NCI-H187 (cell line): ENCODE results near the gene CLCA2.
"Not testable (repeated sequence)": the region's sequence is repeated elsewhere in the genome, so short reads cannot be mapped to it uniquely, and the experiment has no call there.

Source experiments
- DNase-seq, 2 experiments: peaks; one replicate each; lab custom pipeline; 2025; lab: John Stamatoyannopoulos, UW

CLCA2 gene

GRCh38 chr1:86477682-86478081 is 53.7 kb downstream of the CLCA2 start:
- no peak for DNase-seq

GRCh38 chr1:86478416-86479156 is 54.6 kb downstream of the CLCA2 start:
- no peak for DNase-seq

GRCh38 chr1:86481966-86482365 is 58.0 kb downstream of the CLCA2 start:
- DNase-seq = no peak

- DNase-seq = no peak
These were observed 63.3 kb downstream of the CLCA2 start for GRCh38 chr1:86487131-86487810.

GRCh38 chr1:86487811-86488141 is 63.8 kb downstream of the CLCA2 start:
- no peak for DNase-seq

GRCh38 chr1:86489242-86489878 is 65.4 kb downstream of the CLCA2 start:
- DNase-seq = no peak

GRCh38 chr1:86491171-86491950 is 67.4 kb downstream of the CLCA2 start:
- DNase-seq = no peak

- no peak for DNase-seq
These were observed 74.3 kb downstream of the CLCA2 start for GRCh38 chr1:86498281-86498680.

- DNase-seq = peak in 1 of 2 experiments; percentile 23
These were observed 76.1 kb downstream of the CLCA2 start for GRCh38 chr1:86499987-86500593.

- DNase-seq = no peak
These were observed 76.7 kb downstream of the CLCA2 start for GRCh38 chr1:86500714-86501113.

- DNase-seq = not testable (repeated sequence)
These were observed 78.2 kb downstream of the CLCA2 start for GRCh38 chr1:86502125-86502646.

GRCh38 chr1:86502721-86503405 is 78.9 kb downstream of the CLCA2 start:
- no peak for DNase-seq

GRCh38 chr1:86503406-86504136 is 79.6 kb downstream of the CLCA2 start:
- DNase-seq = no peak

- no peak for DNase-seq
These were observed 80.1 kb downstream of the CLCA2 start for GRCh38 chr1:86504137-86504479.

- DNase-seq = no peak
These were observed 81.1 kb downstream of the CLCA2 start for GRCh38 chr1:86504895-86505563.

- DNase-seq = no peak
These were observed 81.6 kb downstream of the CLCA2 start for GRCh38 chr1:86505564-86505902.
